Parathyroid adenoma (tissue), 2 donors: ENCODE measurements around the gene ZNF408.

ENCODE experiments used
- H2AFZ ChIP-seq: fragments of 300-600 bp; sonication (generic); one replicate; pipeline ENCODE4 v1.7.0; 2017; ENCODE audit warnings: antibody characterized with exemption, mild to moderate bottlenecking
- H3K27ac ChIP-seq: fragments of 300-600 bp; sonication (generic); one replicate; pipeline ENCODE4 v1.7.0; 2017
- H3K27me3 ChIP-seq: fragments of 300-600 bp; sonication (generic); one replicate; pipeline ENCODE4 v1.7.0; 2017; ENCODE audit warnings: low read length; ENCODE audit not compliant: control insufficient read depth, insufficient read depth
- H3K36me3 ChIP-seq: fragments of 300-600 bp; sonication (generic); one replicate; pipeline ENCODE4 v1.7.0; 2017; ENCODE audit warnings: low read length; ENCODE audit not compliant: control insufficient read depth, insufficient read depth
- H3K4me1 ChIP-seq: fragments of 300-600 bp; sonication (generic); one replicate; pipeline ENCODE4 v1.7.0; 2017; ENCODE audit warnings: control low read depth
- H3K4me2 ChIP-seq: fragments of 300-600 bp; sonication (generic); one replicate; pipeline ENCODE4 v1.7.0; 2017; ENCODE audit warnings: low read length
- H3K4me3 ChIP-seq: fragments of 300-600 bp; sonication (generic); one replicate; pipeline ENCODE4 v1.7.0; 2017; ENCODE audit warnings: low read depth, low read length
- H3K79me2 ChIP-seq: fragments of 300-600 bp; sonication (generic); one replicate; pipeline ENCODE4 v1.7.0; 2017; ENCODE audit warnings: control low read depth
- H3K9ac ChIP-seq: fragments of 300-600 bp; sonication (generic); one replicate; pipeline ENCODE4 v1.7.0; 2017; ENCODE audit warnings: mild to moderate bottlenecking
- H3K9me3 ChIP-seq: fragments of 300-600 bp; sonication (generic); one replicate; pipeline ENCODE4 v1.7.0; 2017; ENCODE audit warnings: low read length; ENCODE audit not compliant: control insufficient read depth
- CTCF ChIP-seq: fragments of 300-600 bp; sonication (generic); IDR thresholded peaks from one replicate; pipeline ENCODE4 v1.7.0; 2017; ENCODE audit warnings: antibody characterized with exemption, mild to moderate bottlenecking
- donor health status: primary hyperparathyroidism.

Gene ZNF408

DNA sequence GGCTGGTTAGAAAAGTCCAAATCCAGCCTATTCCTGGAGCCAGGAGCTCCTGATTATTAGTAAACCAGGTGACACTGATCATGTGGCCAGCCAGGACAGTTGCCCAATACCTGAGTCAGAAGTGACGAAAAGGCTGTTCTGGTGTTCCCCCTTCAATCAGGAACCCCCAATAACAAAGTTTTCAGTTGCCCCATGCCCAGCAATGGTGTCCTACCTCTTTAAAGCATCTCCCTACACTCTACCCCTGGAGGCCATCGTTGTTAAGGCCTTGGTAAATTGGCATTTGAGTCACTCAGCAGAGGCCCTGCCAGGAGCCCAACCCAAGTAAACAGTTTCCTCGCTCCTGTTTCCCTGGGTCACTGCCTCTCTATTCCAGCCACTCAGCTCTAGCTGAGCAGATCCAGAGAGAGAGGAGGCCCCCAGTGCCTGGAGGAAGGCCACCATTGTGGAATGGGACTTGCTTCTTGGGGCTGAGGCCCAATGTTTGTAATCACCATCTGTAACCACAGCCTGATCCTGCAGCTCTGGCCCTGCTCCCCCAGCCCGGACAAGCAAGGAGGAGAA is 25.5 kb upstream of the ZNF408 start:
- Histone ChIP-seq H3K9me3 (no peaks in the 10 kb centered on the region), H3K79me2 (no peaks in the 10 kb centered on the region), H3K36me3 (no peaks in the 10 kb centered on the region), H3K27me3 (no peaks in the 10 kb centered on the region), H3K9ac (no peak overlapping the region), H3K4me3 (no peak overlapping the region), H2AFZ (peak overlapping the region; percentile 22), H3K27ac (peak overlapping the region; percentile 59), H3K4me2 (no peak overlapping the region), H3K4me1 (peaks cover 4% of the 10 kb centered on the region)
- TF ChIP-seq CTCF = no peak

DNA sequence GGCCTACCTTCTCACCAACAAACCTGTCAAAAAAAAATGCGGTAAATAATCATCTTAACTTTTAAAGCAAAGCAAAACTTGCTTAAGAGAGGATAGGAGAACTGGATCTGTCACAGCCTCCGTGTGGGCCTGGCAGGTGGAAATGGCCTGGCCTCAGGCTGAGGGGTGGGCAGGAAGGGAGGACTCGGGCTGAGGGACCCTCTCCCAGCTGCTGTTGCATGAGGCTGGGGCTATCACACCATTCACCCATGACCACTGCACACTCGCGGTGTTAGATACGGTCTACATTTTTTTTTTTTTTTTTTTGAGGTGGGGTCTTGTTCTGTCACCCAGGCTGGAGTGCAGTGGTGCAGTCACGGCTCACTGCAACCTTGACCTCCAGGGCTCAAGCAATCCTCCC is 24.9 kb upstream of the ZNF408 start:
- Histone ChIP-seq H3K4me3 (no peak overlapping the region), H3K9me3 (no peaks in the 10 kb centered on the region), H3K27me3 (no peaks in the 10 kb centered on the region), H3K36me3 (no peaks in the 10 kb centered on the region), H3K4me2 (no peak overlapping the region), H3K9ac (no peak overlapping the region), H3K79me2 (no peaks in the 10 kb centered on the region), H3K4me1 (peaks cover 4% of the 10 kb centered on the region), H2AFZ (no peak overlapping the region), H3K27ac (peak overlapping the region; percentile 59)
- no peak for TF ChIP-seq CTCF

DNA sequence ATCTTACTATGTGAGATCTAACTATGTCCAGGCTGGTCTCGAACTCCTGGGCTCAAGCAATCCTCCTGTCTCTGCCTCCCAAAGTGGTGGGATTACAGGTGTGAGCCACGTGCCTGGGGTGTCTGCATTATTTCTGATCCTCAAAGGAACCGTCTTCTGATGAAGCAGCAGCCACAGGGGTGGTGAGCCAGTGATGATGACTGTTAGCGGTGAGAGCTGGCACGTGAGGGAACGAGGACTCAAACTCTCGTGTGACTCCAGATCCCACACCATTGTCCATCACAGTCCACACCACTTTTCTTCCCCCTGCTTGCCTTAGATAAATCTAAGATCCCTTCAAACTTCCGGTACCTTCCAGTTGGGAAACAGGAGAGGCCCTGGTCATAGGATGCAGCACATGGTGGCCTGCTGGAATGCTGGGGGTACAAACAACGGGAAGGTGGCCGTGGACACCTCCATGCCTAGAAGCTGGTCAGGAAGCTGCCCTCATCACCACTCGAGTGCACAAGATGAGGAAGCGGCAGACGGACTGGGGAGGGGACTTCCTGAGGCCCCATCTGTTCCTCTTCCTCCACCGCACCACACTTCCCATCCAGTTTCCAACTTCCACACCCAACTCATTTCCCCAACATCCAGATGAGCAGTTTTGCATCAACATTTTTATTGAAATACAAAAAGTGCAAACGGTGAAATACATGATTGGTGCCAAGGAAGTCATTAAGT is 24.2 kb upstream of the ZNF408 start:
- H3K4me2 ChIP-seq = no peak overlapping the region
- no peak overlapping the region for H3K27ac ChIP-seq
- H3K79me2 ChIP-seq = no peaks in the 10 kb centered on the region
- H2AFZ ChIP-seq = no peak overlapping the region
- no peak overlapping the region for H3K4me3 ChIP-seq
- H3K4me1 ChIP-seq = peaks cover 4% of the 10 kb centered on the region
- H3K9ac ChIP-seq = no peak overlapping the region
- H3K36me3 ChIP-seq = no peaks in the 10 kb centered on the region
- no peaks in the 10 kb centered on the region for H3K27me3 ChIP-seq
- no peaks in the 10 kb centered on the region for H3K9me3 ChIP-seq
- no peak for TF ChIP-seq CTCF

GRCh38 chr11:46677169-46677568 is 23.7 kb upstream of the ZNF408 start:
- H2AFZ ChIP-seq = no peak overlapping the region
- no peaks in the 10 kb centered on the region for H3K9me3 ChIP-seq
- H3K4me3 ChIP-seq = no peak overlapping the region
- TF ChIP-seq CTCF = no peak
- no peaks in the 10 kb centered on the region for H3K79me2 ChIP-seq
- H3K4me1 ChIP-seq = peaks cover 4% of the 10 kb centered on the region
- no peak overlapping the region for H3K27ac ChIP-seq
- no peaks in the 10 kb centered on the region for H3K36me3 ChIP-seq
- no peaks in the 10 kb centered on the region for H3K27me3 ChIP-seq
- no peak overlapping the region for H3K9ac ChIP-seq
- no peak overlapping the region for H3K4me2 ChIP-seq
